Endothelial cell of umbilical vein (primary cell): Measurements from ENCODE around the gene R3HDM2.

Source experiments
- EZH2 ChIP-seq: IDR thresholded peaks from 2 replicates; pipeline ENCODE4 v1.6.1; 2012; ENCODE audit warnings: borderline replicate concordance, low read depth, mild to moderate bottlenecking, moderate library complexity, low read length, inconsistent platforms; ENCODE audit not compliant: severe bottlenecking
- JUN ChIP-seq: IDR thresholded peaks from 2 replicates; pipeline ENCODE4 v1.6.1; 2011; ENCODE audit warnings: borderline replicate concordance, low read depth; ENCODE audit not compliant: insufficient read length, insufficient read depth
- POLR2A ChIP-seq: IDR thresholded peaks from 2 replicates; pipeline ENCODE4 v1.6.1; 2012; ENCODE audit warnings: low read depth, mild to moderate bottlenecking, control low read depth, low read length
- POLR2AphosphoS5 ChIP-seq: IDR thresholded peaks from 2 replicates; pipeline ENCODE4 v1.6.1; 2012; ENCODE audit warnings: low read depth, mild to moderate bottlenecking, control low read depth, low read length, moderate library complexity; ENCODE audit not compliant: insufficient read depth
- TF ChIP-seq, protein P1 (sequence below), 2 donors: IDR thresholded peaks; 1 replicate in 1 of 2; 2 replicates in 1 of 2; pipeline ENCODE4 v1.5.1; 2011; ENCODE audit warnings: low read length in 2 of 2, mild to moderate bottlenecking in 2 of 2, moderate library complexity in 2 of 2, control low read depth in 1 of 2, inconsistent platforms in 1 of 2, low read depth in 1 of 2; ENCODE audit not compliant: insufficient read depth in 1 of 2; ENCODE audit errors: extremely low read depth in 1 of 2
- TF ChIP-seq, protein P2 (sequence below): IDR thresholded peaks from 2 replicates; pipeline ENCODE4 v1.6.1; 2011; ENCODE audit not compliant: insufficient read depth, insufficient read length

DNA sequence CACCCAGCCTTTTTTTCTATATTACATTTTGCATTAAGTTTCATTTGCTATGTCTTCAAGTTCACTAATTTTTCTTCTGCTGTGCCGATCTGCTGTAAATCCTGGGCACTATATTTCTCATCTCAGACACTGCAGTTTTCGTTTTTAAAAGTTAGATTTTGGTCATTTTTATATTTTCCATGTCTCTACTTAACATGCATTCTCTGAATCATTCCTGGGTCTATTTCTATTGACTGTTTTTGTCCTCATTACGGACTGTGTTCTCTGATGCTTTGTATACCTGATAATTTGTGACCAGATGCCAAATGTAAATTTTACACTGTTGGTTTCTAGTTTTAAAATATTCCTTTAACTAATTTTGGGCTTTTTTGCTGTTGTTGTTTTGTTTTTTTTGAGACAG is 64.5 kb downstream of the R3HDM2 start:
- TF ChIP-seq, protein P1, sequence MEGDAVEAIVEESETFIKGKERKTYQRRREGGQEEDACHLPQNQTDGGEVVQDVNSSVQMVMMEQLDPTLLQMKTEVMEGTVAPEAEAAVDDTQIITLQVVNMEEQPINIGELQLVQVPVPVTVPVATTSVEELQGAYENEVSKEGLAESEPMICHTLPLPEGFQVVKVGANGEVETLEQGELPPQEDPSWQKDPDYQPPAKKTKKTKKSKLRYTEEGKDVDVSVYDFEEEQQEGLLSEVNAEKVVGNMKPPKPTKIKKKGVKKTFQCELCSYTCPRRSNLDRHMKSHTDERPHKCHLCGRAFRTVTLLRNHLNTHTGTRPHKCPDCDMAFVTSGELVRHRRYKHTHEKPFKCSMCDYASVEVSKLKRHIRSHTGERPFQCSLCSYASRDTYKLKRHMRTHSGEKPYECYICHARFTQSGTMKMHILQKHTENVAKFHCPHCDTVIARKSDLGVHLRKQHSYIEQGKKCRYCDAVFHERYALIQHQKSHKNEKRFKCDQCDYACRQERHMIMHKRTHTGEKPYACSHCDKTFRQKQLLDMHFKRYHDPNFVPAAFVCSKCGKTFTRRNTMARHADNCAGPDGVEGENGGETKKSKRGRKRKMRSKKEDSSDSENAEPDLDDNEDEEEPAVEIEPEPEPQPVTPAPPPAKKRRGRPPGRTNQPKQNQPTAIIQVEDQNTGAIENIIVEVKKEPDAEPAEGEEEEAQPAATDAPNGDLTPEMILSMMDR (IDR thresholded peaks at IDR 0.05; ENCODE audit: extremely low read depth in 1 of 2, insufficient read depth in 1 of 2, low read depth in 1 of 2, low read length in 2 of 2): no peak
- TF ChIP-seq EZH2 (no peak), POLR2A (no peak), POLR2AphosphoS5 (no peak), JUN (no peak)
- TF ChIP-seq, protein P2, sequence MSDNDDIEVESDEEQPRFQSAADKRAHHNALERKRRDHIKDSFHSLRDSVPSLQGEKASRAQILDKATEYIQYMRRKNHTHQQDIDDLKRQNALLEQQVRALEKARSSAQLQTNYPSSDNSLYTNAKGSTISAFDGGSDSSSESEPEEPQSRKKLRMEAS: no peak
